NCI-H526 (cell line): Measurements from ENCODE around the gene ANKRD34C.
A peak's percentile ranks its signal among the peaks of the same experiment; 100 is the strongest.

Experiments
- DNase-seq, 2 experiments: peaks; one replicate each; lab custom pipeline; 2025; lab: John Stamatoyannopoulos, UW

The ANKRD34C gene

GRCh38 chr15:79282371-79283251, at the start of gene ANKRD34C:
Gene ANKRD34C (plus strand): TSS chr15:79282722. CDS start chr15:79293285, 10,563 bp downstream.
- peak in 1 of 2 experiments; percentile 64 for DNase-seq

DNA sequence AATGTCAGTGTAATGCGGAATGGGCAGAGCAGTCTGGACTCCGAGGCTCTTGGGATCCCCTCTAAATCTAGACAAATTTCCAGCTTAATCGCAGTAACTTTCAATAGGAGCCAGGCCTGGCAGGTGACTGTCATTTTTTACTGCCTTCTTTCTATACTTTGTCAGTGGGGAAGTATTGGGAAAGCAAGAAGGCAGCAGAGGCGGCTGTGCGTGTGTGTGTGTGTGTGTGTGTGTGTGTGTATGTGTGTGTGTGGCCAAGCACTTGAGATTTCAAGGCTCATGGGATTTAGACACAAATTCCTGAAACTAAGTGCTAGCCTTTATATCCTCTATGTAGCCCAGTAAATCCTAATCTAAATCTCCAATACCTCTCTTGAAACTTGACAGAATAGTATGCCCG, 49.3 kb upstream of the ANKRD34C start:
- DNase-seq, result no peak

- no peak for DNase-seq
Measured at GRCh38 chr15:79240036-79240435, 42.5 kb upstream of the ANKRD34C start.

DNA sequence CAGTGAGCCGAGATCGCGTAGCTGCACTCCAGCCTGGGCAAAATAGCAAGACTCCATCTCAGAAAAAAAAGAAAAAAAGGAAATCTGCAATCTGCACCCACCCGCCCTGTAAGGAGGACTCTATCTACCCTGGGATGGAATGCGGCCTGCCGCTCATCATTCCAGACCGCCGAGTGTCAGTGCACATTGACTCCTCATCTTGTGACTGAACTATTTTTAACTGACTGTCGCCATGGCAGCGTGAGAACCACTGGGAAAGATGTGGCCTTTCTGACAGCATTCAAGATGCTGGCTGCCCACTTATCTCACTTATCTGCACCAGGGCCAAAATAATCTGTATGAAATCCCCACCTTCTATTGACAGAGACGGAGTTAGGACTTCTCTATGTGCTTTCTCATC, 38.8 kb upstream of the ANKRD34C start:
- DNase-seq, result no peak

DNA sequence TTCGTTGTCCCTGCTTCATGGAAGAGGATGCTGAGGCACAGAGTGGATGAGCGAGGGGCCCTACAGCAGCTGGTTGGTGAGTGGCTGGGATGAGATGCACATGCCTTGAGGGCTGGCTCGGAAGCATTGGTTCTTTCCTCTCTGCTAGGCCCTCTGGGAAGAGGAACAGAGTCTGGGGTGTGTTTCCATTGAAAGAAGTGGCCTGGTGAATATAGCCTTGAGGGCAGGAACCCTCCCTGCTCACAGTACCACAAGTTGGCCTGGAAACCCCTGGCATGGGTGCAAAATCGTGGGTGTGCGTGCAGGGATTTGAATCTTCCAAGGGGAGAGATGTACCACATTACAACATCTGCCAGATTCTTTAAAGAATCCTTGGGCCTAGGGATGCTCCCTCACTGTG, 37.6 kb upstream of the ANKRD34C start:
- no peak for DNase-seq

DNA sequence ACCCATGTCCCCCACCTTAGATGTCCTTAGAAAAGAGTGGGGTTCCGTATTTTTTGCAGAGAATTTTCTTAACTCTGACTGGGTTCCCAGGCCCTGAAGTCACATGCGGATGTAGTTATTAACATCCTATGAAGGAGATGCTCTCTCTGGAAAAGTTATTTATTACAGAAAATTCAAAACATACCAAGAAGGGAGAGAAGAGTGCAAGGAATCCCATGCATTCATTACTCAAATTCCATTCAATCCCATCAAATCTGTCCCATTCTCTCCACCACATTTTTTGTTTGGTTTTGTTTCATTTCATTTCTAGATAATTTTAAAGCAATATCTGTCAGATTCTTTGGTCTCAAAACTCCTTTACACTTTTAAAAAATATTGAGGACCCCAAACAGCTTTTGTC, 34.3 kb upstream of the ANKRD34C start:
- DNase-seq, result no peak

DNA sequence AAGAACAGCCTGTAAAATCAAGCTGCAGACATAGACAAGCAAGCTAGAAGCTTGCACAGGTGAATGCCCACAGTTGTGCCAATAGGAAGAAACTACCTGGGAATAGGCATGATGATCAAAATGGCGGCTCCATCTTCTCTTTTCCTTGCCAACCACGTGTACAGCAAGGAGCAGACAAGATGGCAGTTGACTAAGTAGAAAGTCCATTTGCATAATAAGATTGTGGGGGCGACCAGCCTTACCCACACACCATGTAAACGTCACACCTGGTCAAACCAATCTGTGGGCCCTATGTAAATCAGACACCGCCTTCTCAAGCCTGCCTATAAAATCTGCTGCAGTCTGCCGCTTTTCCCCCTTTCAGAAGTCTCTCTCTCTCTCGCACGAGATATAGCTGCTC, 25.1 kb upstream of the ANKRD34C start:
- no peak for DNase-seq

DNA sequence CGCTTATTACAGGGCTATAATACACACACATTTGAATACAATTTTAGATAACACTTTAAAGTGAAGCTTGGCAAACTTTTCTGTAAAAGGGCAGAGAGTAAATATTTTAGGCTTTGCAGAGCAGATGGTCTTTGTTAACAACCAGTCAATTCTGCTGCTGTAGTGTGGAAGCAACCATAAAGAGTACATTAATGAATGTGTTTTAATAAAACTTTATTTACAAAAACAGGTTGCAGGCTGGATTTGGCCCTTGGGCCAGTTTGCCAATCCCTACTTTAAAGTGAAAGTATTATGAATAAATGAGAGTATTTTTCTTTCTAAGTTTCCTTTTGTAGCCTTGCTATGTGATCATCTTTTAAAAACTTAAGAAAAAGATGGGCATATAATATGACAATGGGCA, 20.7 kb upstream of the ANKRD34C start:
- DNase-seq, result no peak

DNA sequence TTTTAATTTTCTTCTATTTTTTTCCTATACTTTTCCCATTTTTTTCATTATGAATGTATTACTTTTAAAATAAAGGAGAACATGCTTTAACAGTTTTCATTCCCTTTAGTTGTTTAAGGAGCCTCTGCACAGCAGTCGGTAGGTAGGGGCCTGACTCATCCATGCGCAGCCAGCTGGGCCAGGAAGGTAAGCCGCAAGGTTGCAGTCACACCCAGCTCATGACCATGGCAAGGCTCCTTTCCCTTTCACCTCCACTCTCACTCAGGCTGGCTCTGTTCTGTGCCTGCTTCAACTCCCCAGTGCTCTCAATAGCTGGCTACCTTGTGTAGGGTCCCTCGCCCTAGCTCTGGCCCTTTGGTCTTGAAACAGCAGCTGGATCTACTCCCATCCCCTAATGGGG, 17.4 kb upstream of the ANKRD34C start:
- DNase-seq, result no peak

- no peak for DNase-seq
Measured at GRCh38 chr15:79265987-79266579, 16.4 kb upstream of the ANKRD34C start.

GRCh38 chr15:79283252-79284048, 928 bp downstream of the ANKRD34C start:
- peak in 1 of 2 experiments; percentile 38 for DNase-seq

DNA sequence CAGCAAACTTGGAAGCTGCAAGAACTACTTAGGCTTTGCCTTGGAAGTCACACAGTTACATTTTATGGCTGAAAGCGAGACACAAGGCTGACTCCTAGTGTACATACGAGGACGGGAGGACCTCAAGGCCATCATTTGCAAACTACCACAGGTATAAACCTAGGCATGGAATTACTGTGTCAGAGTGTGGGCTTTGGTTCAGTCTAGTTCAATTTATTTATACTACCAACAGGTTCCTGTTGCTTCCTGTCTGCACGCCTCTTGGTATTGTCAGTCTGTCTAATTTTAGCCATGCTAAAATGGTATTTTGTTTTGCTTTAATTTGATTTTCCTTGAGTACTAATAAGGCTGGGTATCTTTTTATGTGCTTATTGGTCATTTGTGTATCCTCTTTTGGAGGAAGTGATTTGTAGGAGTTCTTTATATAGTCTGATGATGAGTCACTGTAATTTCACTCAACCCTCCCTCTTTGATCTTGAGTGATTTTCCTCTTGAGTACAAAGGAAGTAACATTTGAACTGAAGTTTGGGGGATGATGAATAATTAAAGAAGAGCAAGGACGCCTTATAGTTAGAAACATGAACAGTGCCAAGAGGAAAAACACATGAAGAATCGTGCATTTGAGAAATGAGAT, 8.2 kb downstream of the ANKRD34C start:
- no peak for DNase-seq

- DNase-seq, result no peak
Measured at GRCh38 chr15:79292011-79292410, 9.5 kb downstream of the ANKRD34C start.

DNA sequence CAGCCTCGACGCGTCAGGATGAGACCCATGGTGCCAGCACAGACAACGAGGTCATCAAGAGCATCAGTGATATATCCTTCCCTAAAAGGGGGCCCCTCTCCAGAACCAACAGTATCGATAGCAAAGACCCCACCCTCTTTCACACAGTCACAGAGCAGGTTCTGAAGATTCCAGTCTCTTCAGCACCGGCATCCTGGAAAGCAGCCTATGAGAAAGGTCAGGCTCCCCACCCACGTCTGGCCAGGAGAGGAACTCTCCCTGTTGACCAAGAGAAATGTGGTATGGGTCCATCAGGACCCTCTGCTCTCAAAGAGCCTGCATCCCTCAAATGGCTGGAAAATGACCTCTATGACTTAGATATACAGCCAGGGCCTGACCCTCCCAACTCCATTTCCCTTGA, 11.6 kb downstream of the ANKRD34C start:
- DNase-seq, result no peak

- DNase-seq, result no peak
Measured at GRCh38 chr15:79296583-79296982, 14.1 kb downstream of the ANKRD34C start.

GRCh38 chr15:79299126-79299840, 16.8 kb downstream of the ANKRD34C start:
- DNase-seq, result no peak

GRCh38 chr15:79299841-79300235, 17.3 kb downstream of the ANKRD34C start:
- no peak for DNase-seq

GRCh38 chr15:79307251-79307650, 24.7 kb downstream of the ANKRD34C start:
- DNase-seq, result peak in 1 of 2 experiments; percentile 9

- DNase-seq, result no peak
Measured at GRCh38 chr15:79308874-79309273, 26.4 kb downstream of the ANKRD34C start.

- DNase-seq, result peak; percentile 34 to 81
Measured at GRCh38 chr15:79310612-79310984, 28.1 kb downstream of the ANKRD34C start.
